Mesenchymal stem cell (in vitro differentiated cells and primary cell): ENCODE data around the gene HDGF. TPM values are rescaled to one million over a fixed set of nuclear protein-coding genes. Genes with fewer than 3 reads are reported as not detected.

ENCODE experiments used
- DNase-seq: peaks from one replicate; pipeline ENCODE4 v3.0.0-alpha.2; 2013
- H2AFZ ChIP-seq: one replicate; pipeline ENCODE4 v1.6.1; 2013; ENCODE audit warnings: low read depth, mild to moderate bottlenecking, control low read depth, inconsistent platforms, low read length, moderate library complexity
- H2AK5ac ChIP-seq: 2 replicates; pipeline ENCODE4 v1.6.1; 2013; ENCODE audit warnings: low read length, moderate library complexity, mild to moderate bottlenecking, inconsistent platforms; ENCODE audit not compliant: severe bottlenecking
- H2BK120ac ChIP-seq: one replicate; pipeline ENCODE4 v1.6.1; 2013; ENCODE audit warnings: low read depth, mild to moderate bottlenecking, inconsistent platforms, low read length, moderate library complexity
- H2BK12ac ChIP-seq, 2 experiments: one replicate each; pipeline ENCODE4 v1.6.1; 2013; ENCODE audit warnings: inconsistent platforms in 2 of 2, low read length in 2 of 2, mild to moderate bottlenecking in 2 of 2, moderate library complexity in 2 of 2, control low read depth in 1 of 2
- H2BK15ac ChIP-seq: one replicate; pipeline ENCODE4 v1.6.1; 2013; ENCODE audit warnings: mild to moderate bottlenecking, low read depth, inconsistent platforms; ENCODE audit not compliant: poor library complexity, severe bottlenecking
- H2BK5ac ChIP-seq: 2 replicates; pipeline ENCODE4 v1.6.1; 2013; ENCODE audit warnings: low read depth, mild to moderate bottlenecking, low read length, control low read depth, inconsistent platforms; ENCODE audit not compliant: poor library complexity, severe bottlenecking
- H3K14ac ChIP-seq, 2 experiments: one replicate each; pipeline ENCODE4 v1.6.1; 2013; ENCODE audit warnings: inconsistent platforms in 2 of 2, low read length in 2 of 2, control low read depth in 1 of 2, mild to moderate bottlenecking in 1 of 2, moderate library complexity in 1 of 2
- H3K18ac ChIP-seq, 2 experiments: one replicate each; pipeline ENCODE4 v1.6.1; 2013; ENCODE audit warnings: inconsistent platforms in 2 of 2, low read length in 2 of 2, control low read depth in 1 of 2, low read depth in 1 of 2, mild to moderate bottlenecking in 1 of 2
- H3K23ac ChIP-seq, 2 experiments: one replicate each; pipeline ENCODE4 v1.6.1; 2013; ENCODE audit warnings: inconsistent platforms in 2 of 2, low read length in 2 of 2, mild to moderate bottlenecking in 2 of 2, moderate library complexity in 2 of 2, control low read depth in 1 of 2
- H3K27ac ChIP-seq: 2 replicates; pipeline ENCODE4 v1.5.1; 2013; ENCODE audit warnings: mild to moderate bottlenecking, moderate library complexity, low read length, control low read depth, inconsistent platforms; ENCODE audit not compliant: poor library complexity, severe bottlenecking
- H3K27me3 ChIP-seq, 2 experiments: 2 replicates each; pipeline versions ENCODE4 v1.6.1 to v1.7.0; 2013; ENCODE audit warnings: low read length in 2 of 2, mild to moderate bottlenecking in 2 of 2, moderate library complexity in 2 of 2, control low read depth in 1 of 2, inconsistent platforms in 1 of 2; ENCODE audit not compliant: control insufficient read depth in 1 of 2, insufficient read depth in 1 of 2
- H3K36me3 ChIP-seq, 2 experiments: 2 replicates each; pipeline versions ENCODE4 v1.6.1 to v1.7.0; 2013; ENCODE audit warnings: low read length in 2 of 2, control low read depth in 1 of 2, inconsistent platforms in 1 of 2, low read depth in 1 of 2, mild to moderate bottlenecking in 1 of 2; ENCODE audit not compliant: insufficient read depth in 2 of 2, control insufficient read depth in 1 of 2
- H3K4ac ChIP-seq, 2 experiments: one replicate each; pipeline ENCODE4 v1.6.1; 2013; ENCODE audit warnings: inconsistent platforms in 2 of 2, low read length in 2 of 2, mild to moderate bottlenecking in 2 of 2, moderate library complexity in 2 of 2, control low read depth in 1 of 2, low read depth in 1 of 2
- H3K4me1 ChIP-seq: 2 replicates; pipeline ENCODE4 v1.6.1; 2013; ENCODE audit warnings: low read depth, low read length, control low read depth; ENCODE audit not compliant: control insufficient read depth, insufficient read depth
- H3K4me2 ChIP-seq: 2 replicates; pipeline ENCODE4 v1.6.1; 2013; ENCODE audit warnings: low read length, mild to moderate bottlenecking, inconsistent platforms; ENCODE audit not compliant: poor library complexity, severe bottlenecking
- H3K4me3 ChIP-seq, 2 experiments: 2 replicates each; pipeline versions ENCODE4 v1.5.1 to v1.7.0; 2013; ENCODE audit warnings: low read length in 2 of 2, mild to moderate bottlenecking in 2 of 2, control low read depth in 1 of 2, low read depth in 1 of 2; ENCODE audit not compliant: insufficient read depth in 1 of 2
- H3K79me1 ChIP-seq: replicated peaks from 2 replicates; pipeline ENCODE4 v1.6.1; 2013; ENCODE audit warnings: mild to moderate bottlenecking, control low read depth, low read length, inconsistent platforms; ENCODE audit not compliant: poor library complexity, severe bottlenecking
- H3K9ac ChIP-seq: 2 replicates; pipeline ENCODE4 v1.7.0; 2013; ENCODE audit warnings: mild to moderate bottlenecking, low read length, moderate library complexity
- H3K9me3 ChIP-seq: 2 replicates; pipeline ENCODE4 v1.7.0; 2013; ENCODE audit warnings: mild to moderate bottlenecking, low read length; ENCODE audit not compliant: control insufficient read depth
- H4K8ac ChIP-seq: one replicate; pipeline ENCODE4 v1.6.1; 2013; ENCODE audit warnings: inconsistent platforms, mild to moderate bottlenecking, low read length, moderate library complexity
- H4K91ac ChIP-seq: one replicate; pipeline ENCODE4 v1.6.1; 2013; ENCODE audit warnings: mild to moderate bottlenecking, low read length, inconsistent platforms
- WGBS: methylation state at CpG from one replicate; pipeline ENCODE4 v1.1.7; 2013; ENCODE audit warnings: mixed read lengths; 5-methylcytosine and 5-hydroxymethylcytosine counted together
- polyA plus RNA-seq, 2 experiments: library from polyadenylated mRNA; stranded (reverse); fragments of 200-250 nt; gene quantifications; one replicate each; pipeline ENCODE4 v1.2.3, GENCODE V29; 2013

The HDGF gene
- polyA plus RNA-seq (2013, experiment 1 of 2) = 156 TPM
- 154 TPM for polyA plus RNA-seq (2013, experiment 2 of 2)

DNA sequence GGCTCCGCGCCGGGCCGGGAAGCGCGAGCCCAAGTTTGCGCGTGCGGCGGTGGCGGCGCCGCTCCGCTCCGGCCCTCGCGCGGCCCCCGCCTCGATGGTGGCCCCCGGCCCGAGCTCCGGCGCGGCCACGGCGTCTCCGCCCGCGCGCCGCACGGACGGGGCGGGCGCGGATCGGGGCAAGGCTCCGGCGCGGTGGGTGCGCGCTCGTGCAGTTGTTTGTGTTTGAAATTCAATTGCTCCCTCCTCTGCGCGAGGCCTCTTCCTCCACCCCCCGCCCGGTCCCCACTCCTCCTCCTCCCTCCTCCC, at the start of gene HDGF:
TSS of gene HDGF (minus strand) at position 225 of the 306 bp plus-strand sequence. CDS start 246 bp downstream, outside the sequence.
- Histone ChIP-seq H2AFZ (peak within 1 kb of the TSS; percentile 60), H2AK5ac (peak within 1 kb of the TSS; percentile 99), H3K4me1 (peaks cover 30% of the 10 kb centered on the region), H3K27ac (peak within 1 kb of the TSS; percentile 90), H2BK12ac (peak within 1 kb of the TSS; percentile 38 to 92), H3K79me1 (peaks cover 9% of the 10 kb centered on the region), H3K23ac (peak within 1 kb of the TSS; percentile 91 to 99), H3K36me3 (peaks cover 3 to 11% of the 10 kb centered on the region in 2 experiments), H3K9ac (peak within 1 kb of the TSS; percentile 98), H3K4me3 (peak within 1 kb of the TSS; percentile 84 to 97), H3K18ac (peak within 1 kb of the TSS; percentile 97 to 100), H2BK120ac (peak within 1 kb of the TSS; percentile 98), H4K8ac (peak within 1 kb of the TSS; percentile 93), H4K91ac (peak within 1 kb of the TSS; percentile 95), H3K4me2 (peak within 1 kb of the TSS; percentile 90), H3K14ac (peak within 1 kb of the TSS; percentile 2 to 98), H2BK15ac (peak within 1 kb of the TSS; percentile 95), H3K27me3 (no peaks in the 10 kb centered on the region), H3K4ac (peak within 1 kb of the TSS; percentile 96 to 99), H3K9me3 (no peaks in the 10 kb centered on the region), H2BK5ac (peak within 1 kb of the TSS; percentile 74)
- no peak for DNase-seq
- 0% methylated on average over 4 of the region's 48 CpGs for WGBS

GRCh38 chr1:156797212-156797871, 45.9 kb upstream of the HDGF start:
- Histone ChIP-seq H4K8ac (no peak overlapping the region), H2BK5ac (no peak overlapping the region), H2AFZ (no peak overlapping the region), H3K36me3 (peaks cover 27 to 86% of the 10 kb centered on the region in 2 experiments), H3K4ac (no peak overlapping the region), H3K9ac (no peak overlapping the region), H2BK12ac (no peak overlapping the region), H3K4me1 (peaks cover 27% of the 10 kb centered on the region), H3K27ac (peak overlapping the region; percentile 72), H3K18ac (no peak overlapping the region), H3K9me3 (no peaks in the 10 kb centered on the region), H3K4me3 (no peak overlapping the region), H3K23ac (no peak overlapping the region), H3K14ac (no peak overlapping the region), H2AK5ac (no peak overlapping the region), H3K4me2 (no peak overlapping the region), H3K79me1 (peaks cover 12% of the 10 kb centered on the region), H2BK120ac (no peak overlapping the region), H4K91ac (no peak overlapping the region), H2BK15ac (no peak overlapping the region), H3K27me3 (no peaks in the 10 kb centered on the region)
- DNase-seq = peak; percentile 75
- WGBS = 27% methylated on average over 3 of the region's 4 CpGs

GRCh38 chr1:156796340-156797097, 45.0 kb upstream of the HDGF start:
- no peak overlapping the region for H2AK5ac ChIP-seq
- H3K4me3 ChIP-seq = no peak overlapping the region
- no peak overlapping the region for H4K8ac ChIP-seq
- H2BK120ac ChIP-seq = no peak overlapping the region
- no peak overlapping the region for H3K14ac ChIP-seq
- H4K91ac ChIP-seq = no peak overlapping the region
- no peak overlapping the region for H3K18ac ChIP-seq
- H3K27ac ChIP-seq = no peak overlapping the region
- H3K4me1 ChIP-seq = peaks cover 24% of the 10 kb centered on the region
- no peak overlapping the region for H3K4ac ChIP-seq
- no peaks in the 10 kb centered on the region for H3K27me3 ChIP-seq
- H2BK12ac ChIP-seq = no peak overlapping the region
- 83% methylated on average over 8 of the region's 8 CpGs for WGBS
- no peak overlapping the region for H2AFZ ChIP-seq
- no peak overlapping the region for H3K4me2 ChIP-seq
- H3K9ac ChIP-seq = no peak overlapping the region
- H3K9me3 ChIP-seq = no peaks in the 10 kb centered on the region
- peaks cover 9% of the 10 kb centered on the region for H3K79me1 ChIP-seq
- H2BK15ac ChIP-seq = no peak overlapping the region
- peak; percentile 34 for DNase-seq
- peaks cover 28 to 94% of the 10 kb centered on the region in 2 experiments for H3K36me3 ChIP-seq
- H2BK5ac ChIP-seq = no peak overlapping the region
- no peak overlapping the region for H3K23ac ChIP-seq

DNA sequence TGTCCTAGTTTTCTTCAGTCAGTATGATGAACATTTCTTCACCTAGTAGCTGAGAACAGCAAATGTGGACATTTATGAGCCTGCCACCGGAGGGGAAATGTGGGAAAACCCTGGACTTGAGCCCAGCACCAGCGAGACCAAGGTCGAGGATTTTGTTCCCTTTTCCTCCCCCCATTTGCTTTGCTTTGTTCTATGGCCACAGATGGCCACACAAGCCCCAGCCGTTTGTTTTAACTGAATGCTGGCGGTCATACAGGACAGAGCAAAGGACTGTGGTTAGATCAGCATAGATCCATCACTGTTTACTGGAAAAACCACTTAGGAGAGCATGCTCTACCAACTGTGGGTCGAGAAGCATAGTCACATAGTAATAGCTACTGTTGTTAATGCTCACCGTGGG, 44.3 kb upstream of the HDGF start:
- DNase-seq = peak; percentile 51
- Histone ChIP-seq H3K36me3 (peaks cover 32 to 98% of the 10 kb centered on the region in 2 experiments), H2BK120ac (no peak overlapping the region), H3K4me2 (no peak overlapping the region), H2AFZ (no peak overlapping the region), H3K79me1 (peaks cover 15% of the 10 kb centered on the region), H3K4ac (no peak overlapping the region), H4K91ac (no peak overlapping the region), H3K4me3 (no peak overlapping the region), H3K9me3 (no peaks in the 10 kb centered on the region), H2AK5ac (no peak overlapping the region), H2BK12ac (no peak overlapping the region), H3K14ac (no peak overlapping the region), H4K8ac (no peak overlapping the region), H2BK5ac (no peak overlapping the region), H3K4me1 (peaks cover 23% of the 10 kb centered on the region), H3K27me3 (no peaks in the 10 kb centered on the region), H2BK15ac (no peak overlapping the region), H3K23ac (no peak overlapping the region), H3K18ac (no peak overlapping the region), H3K27ac (peak overlapping the region; percentile 43), H3K9ac (no peak overlapping the region)
- 59% methylated on average over 7 of the region's 7 CpGs for WGBS
